H1 (cell line): ENCODE results near the gene PCDH9. TPM values are rescaled to one million over a fixed set of nuclear protein-coding genes. Genes with fewer than 3 reads are reported as not detected.

Experiments
- ATF3 ChIP-seq: IDR thresholded peaks from 2 replicates; pipeline ENCODE4 v1.6.1; 2011; ENCODE audit warnings: low read depth, mild to moderate bottlenecking, low read length; ENCODE audit not compliant: insufficient read depth
- CBX5 ChIP-seq: fragments of 300-800, 300-1000 bp; sonication (generic); IDR thresholded peaks from 2 replicates; pipeline ENCODE4 v1.7.1; 2016; ENCODE audit warnings: antibody characterized with exemption, low read length, low read depth
- JUND ChIP-seq: IDR thresholded peaks from 2 replicates; pipeline ENCODE4 v1.6.1; 2011; ENCODE audit warnings: mild to moderate bottlenecking, improper control_type of control experiment, low read length
- KDM5A ChIP-seq: fragments of 200-600 bp; IDR thresholded peaks from 2 replicates; pipeline ENCODE4 v1.7.1; 2012; ENCODE audit warnings: mild to moderate bottlenecking, low read length, inconsistent platforms, mixed read lengths
- RNF2 ChIP-seq: fragments of 200-900, 300-1000 bp; sonication (generic); IDR thresholded peaks from 2 replicates; pipeline ENCODE4 v1.7.1; 2016; ENCODE audit warnings: borderline replicate concordance, low read depth, mild to moderate bottlenecking, antibody characterized with exemption, low read length; ENCODE audit not compliant: poor library complexity, severe bottlenecking; ENCODE audit errors: missing control alignments
- SAP30 ChIP-seq: fragments of 300-600 bp; sonication (generic); IDR thresholded peaks from 2 replicates; pipeline ENCODE4 v1.7.1; 2012; ENCODE audit warnings: low read length, moderate library complexity, mild to moderate bottlenecking, inconsistent platforms; ENCODE audit not compliant: insufficient read depth, insufficient replicate concordance
- ZNF274 ChIP-seq: IDR thresholded peaks from 2 replicates; pipeline ENCODE4 v1.7.0; 2012; ENCODE audit warnings: low read length, borderline replicate concordance; ENCODE audit errors: extremely low read depth
- polyA plus RNA-seq, 7 experiments: library from polyadenylated mRNA; depleted of rRNA in 3 of 7; stranded (reverse) in 5 of 7; unstranded in 2 of 7; fragments of >200 nt in 5 of 7; fragments of 200-250 nt in 2 of 7; gene quantifications; 1 replicate in 5 of 7; 2 replicates in 1 of 7; 4 replicates in 1 of 7; pipeline versions ENCODE4 v1.2.1 to v1.2.3, GENCODE V29; 2011 to 2013; ENCODE audit warnings: missing spikeins in 2 of 7, mixed read lengths in 2 of 7
- total RNA-seq: library from RNA; stranded (reverse); fragmentation: NEBNext Ultra II Directional; extraction: Animal tissue kit (Norgen Biotek cat#: 25700); gene quantifications from 2 replicates; pipeline ENCODE4 v1.2.1, GENCODE V29; 2021

Gene PCDH9
- total and polyA plus RNA-seq, 2 of the 8 experiments (the other 6 are each of a cell fraction or from before 2014, with no cell fraction given) = 0.12 to 0.60 TPM

- TF ChIP-seq RNF2 (no peak), ATF3 (no peak), CBX5 (no peak), SAP30 (no peak), KDM5A (no peak), ZNF274 (no peak), JUND (no peak)
Measured at GRCh38 chr13:67278235-67278634, 48.1 kb upstream of the PCDH9 start (continued).
